Endodermal cell (in vitro differentiated cells): ENCODE results near the gene SLC2A10. TPM values are rescaled to one million over a fixed set of nuclear protein-coding genes. Genes with fewer than 3 reads are reported as not detected.

Experiments
- DNase-seq: peaks from one replicate; pipeline ENCODE4 v3.0.0-alpha.2; 2017
- H3K27ac ChIP-seq: 2 replicates; pipeline ENCODE4 v1.5.1; 2013; ENCODE audit warnings: mild to moderate bottlenecking, low read depth, low read length, moderate library complexity
- H3K27me3 ChIP-seq: 2 replicates; pipeline ENCODE4 v1.6.1; 2013; ENCODE audit warnings: mild to moderate bottlenecking, low read length, moderate library complexity; ENCODE audit not compliant: insufficient read depth, control insufficient read depth, poor library complexity, severe bottlenecking
- H3K36me3 ChIP-seq: 2 replicates; pipeline ENCODE4 v1.7.0; 2013; ENCODE audit warnings: mild to moderate bottlenecking, low read length, moderate library complexity; ENCODE audit not compliant: control insufficient read depth, insufficient read depth
- H3K4me1 ChIP-seq: one replicate; pipeline ENCODE4 v1.7.0; 2013; ENCODE audit warnings: low read length; ENCODE audit not compliant: control insufficient read depth, insufficient read depth
- H3K4me3 ChIP-seq: 2 replicates; pipeline ENCODE4 v1.5.1; 2013; ENCODE audit warnings: mild to moderate bottlenecking, low read length, moderate library complexity
- H3K9ac ChIP-seq: 2 replicates; pipeline ENCODE4 v1.6.1; 2013; ENCODE audit warnings: mild to moderate bottlenecking, low read length, moderate library complexity; ENCODE audit not compliant: poor library complexity, severe bottlenecking; ENCODE audit errors: extremely low read depth
- H3K9me3 ChIP-seq: 2 replicates; pipeline ENCODE4 v1.6.1; 2013; ENCODE audit warnings: mild to moderate bottlenecking, low read length, moderate library complexity; ENCODE audit not compliant: control insufficient read depth
- H3K27ac Mint-ChIP-seq: 2 replicates; pipeline ENCODE4 v1.8.0; 2020; ENCODE audit warnings: mixed read lengths
- H3K27me3 Mint-ChIP-seq: 2 replicates; pipeline ENCODE4 v1.8.0; 2021; ENCODE audit warnings: mild to moderate bottlenecking, mixed read lengths; ENCODE audit not compliant: insufficient read depth
- H3K36me3 Mint-ChIP-seq: 2 replicates; pipeline ENCODE4 v1.8.0; 2020; ENCODE audit warnings: low read depth, mixed read lengths
- H3K4me1 Mint-ChIP-seq: 2 replicates; pipeline ENCODE4 v1.8.0; 2020; ENCODE audit warnings: mixed read lengths
- H3K4me3 Mint-ChIP-seq: 2 replicates; pipeline ENCODE4 v1.8.0; 2020; ENCODE audit warnings: mild to moderate bottlenecking, moderate library complexity, mixed read lengths
- H3K9me3 Mint-ChIP-seq: 2 replicates; pipeline ENCODE4 v1.8.0; 2020; ENCODE audit warnings: mild to moderate bottlenecking, mixed read lengths
- WGBS, 2 experiments: methylation state at CpG; one replicate each; pipeline versions ENCODE4 v1.1.5 to v1.1.7; 2013; ENCODE audit warnings: missing lambda C conversion rate in 2 of 2, mixed read lengths in 1 of 2; ENCODE audit not compliant: insufficient coverage in 1 of 2, insufficient read length in 1 of 2; 5-methylcytosine and 5-hydroxymethylcytosine counted together
- total RNA-seq, 2 donors: library from RNA; stranded (reverse); fragmentation: NEBNext Ultra II Directional in 1 of 2; extraction: Animal tissue kit (Norgen Biotek cat#: 25700) in 1 of 2; gene quantifications; 2 replicates in 1 of 2; 3 replicates in 1 of 2; pipeline ENCODE4 v1.2.1, GENCODE V29; 2021
- TF ChIP-seq, protein P1 (sequence below): fragments of 200-600 bp; sonication (generic); conservative IDR thresholded peaks from 2 replicates; pipeline ENCODE4 v1.5.0; 2021; ENCODE audit warnings: antibody characterized with exemption, mild to moderate bottlenecking

SLC2A10 gene
- total RNA-seq, 2 donors from 2014 or later = 12.4 to 19.6 TPM

DNA sequence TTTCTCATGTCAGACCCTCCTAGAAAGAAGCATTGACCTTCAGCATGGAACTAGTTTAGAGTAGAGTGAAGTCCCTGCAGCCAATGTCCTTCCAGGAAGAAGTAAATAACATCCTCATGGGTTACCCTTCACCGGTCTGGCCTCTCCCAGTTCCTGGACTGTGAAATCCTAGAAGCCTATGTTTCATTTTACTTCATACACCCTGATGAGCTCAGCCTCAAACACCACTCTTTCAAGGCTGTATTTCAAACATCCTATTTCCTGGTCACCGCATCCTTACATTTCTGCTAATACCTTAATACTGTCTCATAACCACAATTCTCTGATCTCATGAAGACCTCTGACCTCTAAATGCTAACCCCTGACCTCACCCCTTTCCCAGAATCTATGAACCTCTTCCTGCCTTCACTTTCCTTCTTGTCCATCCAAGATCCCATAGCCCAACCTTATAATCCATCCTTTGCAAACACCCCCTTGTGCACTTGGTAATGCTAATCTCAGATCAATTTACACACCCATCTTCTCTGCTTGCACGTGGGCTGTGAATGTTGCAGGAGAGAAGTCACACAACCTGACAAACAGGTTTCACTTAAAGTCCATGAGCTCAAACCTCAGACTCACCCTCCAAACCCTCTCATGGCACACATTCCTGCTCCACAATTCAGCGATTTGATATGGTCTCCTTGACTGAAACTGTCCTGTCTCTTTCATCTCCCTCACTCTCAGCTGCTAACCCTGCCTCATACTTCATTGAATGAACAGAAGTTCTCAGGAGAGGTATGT, 30.2 kb downstream of the SLC2A10 start:
- Mint-ChIP-seq H3K4me1 (peaks cover 11% of the 10 kb centered on the region), H3K27me3 (peaks cover 10% of the 10 kb centered on the region), H3K4me3 (no peak overlapping the region), H3K9me3 (no peaks in the 10 kb centered on the region), H3K27ac (no peak overlapping the region), H3K36me3 (no peaks in the 10 kb centered on the region)
- Histone ChIP-seq H3K9ac (no peak overlapping the region), H3K9me3 (no peaks in the 10 kb centered on the region), H3K4me3 (no peak overlapping the region), H3K27me3 (no peaks in the 10 kb centered on the region), H3K36me3 (no peaks in the 10 kb centered on the region), H3K4me1 (no peaks in the 10 kb centered on the region), H3K27ac (no peak overlapping the region)
- WGBS, 2 experiments = 90 to 91% methylated on average over 4 of the region's 4 CpGs
- TF ChIP-seq, protein P1, sequence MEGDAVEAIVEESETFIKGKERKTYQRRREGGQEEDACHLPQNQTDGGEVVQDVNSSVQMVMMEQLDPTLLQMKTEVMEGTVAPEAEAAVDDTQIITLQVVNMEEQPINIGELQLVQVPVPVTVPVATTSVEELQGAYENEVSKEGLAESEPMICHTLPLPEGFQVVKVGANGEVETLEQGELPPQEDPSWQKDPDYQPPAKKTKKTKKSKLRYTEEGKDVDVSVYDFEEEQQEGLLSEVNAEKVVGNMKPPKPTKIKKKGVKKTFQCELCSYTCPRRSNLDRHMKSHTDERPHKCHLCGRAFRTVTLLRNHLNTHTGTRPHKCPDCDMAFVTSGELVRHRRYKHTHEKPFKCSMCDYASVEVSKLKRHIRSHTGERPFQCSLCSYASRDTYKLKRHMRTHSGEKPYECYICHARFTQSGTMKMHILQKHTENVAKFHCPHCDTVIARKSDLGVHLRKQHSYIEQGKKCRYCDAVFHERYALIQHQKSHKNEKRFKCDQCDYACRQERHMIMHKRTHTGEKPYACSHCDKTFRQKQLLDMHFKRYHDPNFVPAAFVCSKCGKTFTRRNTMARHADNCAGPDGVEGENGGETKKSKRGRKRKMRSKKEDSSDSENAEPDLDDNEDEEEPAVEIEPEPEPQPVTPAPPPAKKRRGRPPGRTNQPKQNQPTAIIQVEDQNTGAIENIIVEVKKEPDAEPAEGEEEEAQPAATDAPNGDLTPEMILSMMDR = no peak
- no peak for DNase-seq

- no peak for DNase-seq
- H3K36me3 ChIP-seq = no peaks in the 10 kb centered on the region
- no peaks in the 10 kb centered on the region for H3K4me1 ChIP-seq
- no peak overlapping the region for H3K9ac ChIP-seq
- Mint-ChIP-seq H3K4me3 (no peak overlapping the region), H3K9me3 (no peaks in the 10 kb centered on the region), H3K4me1 (peaks cover 11% of the 10 kb centered on the region), H3K36me3 (no peaks in the 10 kb centered on the region), H3K27me3 (peaks cover 10% of the 10 kb centered on the region), H3K27ac (no peak overlapping the region)
- H3K9me3 ChIP-seq = no peaks in the 10 kb centered on the region
- no peaks in the 10 kb centered on the region for H3K27me3 ChIP-seq
- H3K27ac ChIP-seq = no peak overlapping the region
- 92 to 100% methylated on average over 3 of the region's 3 CpGs for WGBS, 2 experiments
- no peak overlapping the region for H3K4me3 ChIP-seq
- TF ChIP-seq, protein P1 = no peak
Measured at GRCh38 chr20:46740214-46740609, 30.8 kb downstream of the SLC2A10 start.

DNA sequence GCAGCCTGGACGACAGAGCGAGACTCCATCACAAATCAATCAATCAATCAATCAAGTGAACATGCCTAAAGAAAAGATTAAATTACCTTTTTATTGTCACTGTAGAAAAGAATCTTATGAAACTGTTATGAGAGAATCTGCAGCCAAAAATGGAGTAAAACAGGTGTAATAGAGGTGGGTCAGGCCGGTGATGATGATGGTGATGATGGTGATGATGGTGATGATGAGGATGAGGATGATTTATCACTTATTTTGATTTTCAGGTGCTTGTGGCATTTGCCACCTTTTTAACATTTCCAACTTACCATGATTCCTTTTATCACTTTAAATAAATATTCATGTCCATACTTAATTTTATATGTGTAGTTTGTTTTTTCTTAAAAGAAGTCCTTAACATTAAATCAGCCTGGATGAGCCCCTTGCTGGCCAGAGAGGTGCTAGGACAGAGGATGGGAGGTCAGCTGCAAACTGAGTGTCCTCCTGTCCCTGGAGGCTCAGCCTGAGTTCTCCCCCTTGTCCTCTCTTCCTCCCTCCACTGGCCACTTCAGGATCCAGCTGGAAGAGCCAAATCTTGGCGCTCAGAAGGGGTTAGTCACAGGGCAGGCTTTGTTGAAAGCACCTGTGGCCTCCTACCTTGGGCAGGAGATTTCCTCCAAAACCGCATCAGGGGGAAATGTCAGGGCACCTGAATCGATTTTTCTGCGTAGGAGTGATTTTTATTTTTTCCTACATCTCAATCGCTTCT, 32.6 kb downstream of the SLC2A10 start:
- no peaks in the 10 kb centered on the region for H3K4me1 ChIP-seq
- Mint-ChIP-seq H3K4me3 (no peak overlapping the region), H3K27ac (no peak overlapping the region), H3K4me1 (peaks cover 8% of the 10 kb centered on the region), H3K36me3 (no peaks in the 10 kb centered on the region), H3K27me3 (peaks cover 10% of the 10 kb centered on the region), H3K9me3 (no peaks in the 10 kb centered on the region)
- H3K9ac ChIP-seq = no peak overlapping the region
- WGBS, 2 experiments = 87 to 98% methylated on average over 3 to 8 of the region's 8 CpGs
- peak; percentile 65 for DNase-seq
- no peaks in the 10 kb centered on the region for H3K36me3 ChIP-seq
- TF ChIP-seq, protein P1 = peak; percentile 47
- no peaks in the 10 kb centered on the region for H3K27me3 ChIP-seq
- H3K9me3 ChIP-seq = no peaks in the 10 kb centered on the region
- H3K4me3 ChIP-seq = no peak overlapping the region
- H3K27ac ChIP-seq = no peak overlapping the region
